GM19351 (cell line): Measurements from ENCODE around the gene CDCA3.

Experiments used
- ATAC-seq: cut with Tn5 transposase; IDR thresholded peaks from one replicate; pipeline ENCODE4 v1.9.1; 2021; ENCODE audit warnings: mild to moderate bottlenecking, moderate library complexity; ENCODE audit not compliant: unreplicated experiment

Gene CDCA3

DNA sequence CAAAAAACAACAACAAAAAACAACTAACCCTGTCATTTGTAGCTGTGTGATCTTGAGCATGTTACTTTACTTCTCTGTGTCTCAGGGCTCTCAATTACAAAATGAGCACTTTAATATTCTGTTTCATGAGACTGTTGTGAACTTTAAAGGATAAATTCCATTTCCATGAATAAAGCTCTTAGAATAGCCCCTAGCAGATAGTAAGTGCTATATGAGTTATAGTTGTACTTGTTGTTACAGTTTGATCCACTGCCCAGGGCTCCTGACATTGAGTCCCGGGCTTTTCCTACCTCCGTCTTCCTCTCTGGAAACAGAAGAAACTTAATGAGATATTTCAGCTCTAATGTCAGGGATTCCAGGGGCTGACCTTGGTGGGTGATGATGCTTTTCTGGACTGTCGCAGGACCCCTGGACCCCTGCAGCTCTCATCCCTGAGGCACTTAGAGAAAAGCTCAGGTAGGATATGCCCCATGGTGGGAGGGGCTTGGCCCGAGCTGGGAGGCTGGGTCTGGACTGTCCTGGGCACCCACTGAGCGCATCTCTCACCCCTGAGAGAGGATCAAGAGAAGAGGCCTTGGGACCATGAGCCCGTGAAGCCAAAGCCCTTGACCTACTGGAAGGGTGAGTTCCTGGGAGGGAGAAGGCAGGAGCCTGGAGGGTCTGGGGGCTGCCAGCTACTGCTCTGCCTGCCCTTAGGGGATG lies 17.7 kb downstream of the CDCA3 start:
- no peak for ATAC-seq

- ATAC-seq: no peak
Measured at GRCh38 chr12:6832125-6832524, 19.0 kb downstream of the CDCA3 start.

DNA sequence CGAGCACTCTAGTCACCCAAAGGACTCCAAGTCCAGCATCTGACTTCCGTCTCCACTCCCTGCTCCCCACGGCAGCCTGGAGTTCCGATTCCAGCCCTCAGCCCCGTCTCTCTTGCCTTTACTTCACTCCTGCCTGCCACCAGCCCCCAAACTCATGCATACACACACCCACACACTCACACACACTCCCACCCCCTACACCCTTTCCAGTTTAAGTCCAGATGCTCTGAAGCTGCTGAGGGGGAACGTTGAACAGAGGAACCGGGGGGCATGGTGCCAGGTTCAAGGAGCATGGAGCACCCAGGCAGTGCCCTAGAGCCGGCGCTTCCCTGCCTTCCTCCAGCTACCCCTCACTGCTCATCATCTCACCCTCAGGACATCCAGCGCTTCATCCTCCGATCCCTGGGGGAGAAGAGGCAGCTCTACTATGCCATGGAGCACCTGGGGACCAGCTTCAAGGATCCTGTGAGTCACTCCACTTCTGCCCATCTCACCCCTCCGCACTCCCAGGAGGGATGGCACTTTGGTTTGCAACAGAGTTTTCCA lies 19.6 kb downstream of the CDCA3 start:
- ATAC-seq: no peak

GRCh38 chr12:6830999-6831398 lies 20.1 kb downstream of the CDCA3 start:
- ATAC-seq: no peak

DNA sequence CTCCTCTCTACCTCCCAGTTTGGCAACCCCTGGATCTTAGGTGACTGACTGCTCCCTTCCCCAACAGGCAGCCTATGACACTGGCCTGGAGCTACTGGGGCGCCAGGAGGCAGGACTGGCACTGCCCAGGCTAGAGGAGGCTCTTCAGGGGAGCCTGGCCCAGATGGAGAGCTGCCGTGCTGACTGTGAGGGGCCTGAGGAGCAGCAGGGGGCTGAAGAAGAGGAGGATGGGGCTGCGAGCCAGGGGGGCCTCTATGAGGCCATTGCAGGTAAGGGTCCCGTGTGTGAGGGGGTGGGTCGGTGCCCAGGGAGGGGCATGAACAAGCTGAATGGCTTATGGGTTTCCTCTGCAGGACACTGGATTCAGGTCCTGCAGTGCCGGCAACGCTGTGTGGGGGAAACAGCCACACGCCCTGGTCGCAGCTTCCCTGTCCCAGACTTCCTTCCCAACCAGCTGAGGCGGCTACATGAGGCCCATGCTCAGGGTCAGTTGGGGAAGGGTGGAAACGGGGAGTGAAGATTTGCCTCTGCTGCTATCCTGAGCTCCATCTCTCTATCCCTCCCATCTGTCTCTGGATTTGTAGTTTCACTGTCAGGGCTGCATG lies 20.7 kb downstream of the CDCA3 start:
- ATAC-seq: no peak

DNA sequence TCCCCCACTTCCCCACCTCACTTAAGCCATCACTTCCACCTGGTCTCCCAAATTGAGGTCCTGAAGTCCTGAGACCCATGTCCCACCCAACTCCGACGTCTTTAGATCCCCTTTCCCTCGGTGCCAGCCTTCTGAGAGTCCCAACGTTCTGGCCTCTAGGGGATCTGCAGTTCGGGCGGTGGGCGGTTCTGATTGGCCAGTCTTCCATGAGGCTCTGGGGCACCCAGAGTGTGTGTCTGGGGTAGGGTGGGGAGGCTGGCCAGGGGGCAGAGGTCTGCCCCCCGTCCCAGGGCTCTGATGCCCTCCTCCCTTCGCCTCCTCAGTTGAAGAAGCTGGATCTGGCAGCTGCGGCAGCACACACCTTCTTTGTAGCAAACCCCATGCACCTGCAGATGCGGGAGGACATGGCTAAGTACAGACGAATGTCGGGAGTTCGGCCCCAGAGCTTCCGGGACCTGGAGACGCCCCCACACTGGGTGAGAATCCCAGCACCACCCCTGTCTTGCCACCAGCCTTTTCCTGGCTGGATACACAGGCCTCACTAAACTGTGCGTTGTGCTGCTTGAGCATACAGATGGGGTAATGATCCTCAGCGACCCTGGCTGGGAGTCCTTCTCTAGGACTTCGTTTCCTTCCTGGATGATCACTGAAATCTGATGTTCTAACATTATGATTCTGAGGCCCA lies 21.4 kb downstream of the CDCA3 start:
- no peak for ATAC-seq

GRCh38 chr12:6828781-6829535 lies 22.1 kb downstream of the CDCA3 start:
- ATAC-seq: no peak

DNA sequence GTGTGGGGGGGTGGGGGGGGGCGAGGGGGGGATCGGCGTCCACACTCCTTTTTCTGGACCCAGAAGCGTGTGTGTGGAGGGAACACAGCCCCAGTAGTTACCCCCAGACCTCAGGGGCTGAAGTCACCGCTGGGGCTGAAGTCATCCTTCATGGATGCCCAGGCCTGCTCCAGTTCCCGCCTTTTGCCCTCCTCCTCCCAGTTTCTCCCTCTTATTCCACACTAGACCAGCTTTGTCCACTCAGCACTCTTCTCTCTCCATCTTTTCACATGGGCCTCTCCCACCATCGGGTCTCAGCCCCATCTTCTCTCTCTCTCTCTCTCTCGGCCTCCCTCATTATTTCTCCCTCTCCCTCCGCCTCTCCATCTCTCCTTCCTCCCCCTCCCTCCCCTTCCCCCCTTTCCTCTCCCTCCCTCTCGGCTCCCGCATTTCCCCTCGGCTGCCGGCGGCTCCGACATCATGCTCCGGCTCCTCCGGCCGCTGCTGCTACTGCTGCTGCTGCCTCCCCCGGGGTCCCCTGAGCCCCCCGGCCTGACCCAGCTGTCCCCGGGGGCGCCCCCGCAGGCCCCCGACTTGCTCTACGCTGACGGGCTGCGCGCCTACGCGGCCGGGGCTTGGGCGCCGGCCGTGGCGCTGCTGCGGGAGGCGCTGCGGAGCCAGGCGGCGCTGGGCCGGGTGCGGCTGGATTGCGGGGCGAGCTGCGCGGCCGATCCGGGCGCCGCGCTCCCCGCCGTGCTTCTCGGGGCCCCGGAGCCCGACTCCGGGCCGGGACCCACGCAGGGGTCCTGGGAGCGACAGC lies 22.9 kb downstream of the CDCA3 start, which contains the start of gene P3H3:
Gene P3H3 (plus strand): TSS at position 426 of the 799 bp plus-strand sequence. CDS start 34 bp downstream, at position 460.
- ATAC-seq: no peak

DNA sequence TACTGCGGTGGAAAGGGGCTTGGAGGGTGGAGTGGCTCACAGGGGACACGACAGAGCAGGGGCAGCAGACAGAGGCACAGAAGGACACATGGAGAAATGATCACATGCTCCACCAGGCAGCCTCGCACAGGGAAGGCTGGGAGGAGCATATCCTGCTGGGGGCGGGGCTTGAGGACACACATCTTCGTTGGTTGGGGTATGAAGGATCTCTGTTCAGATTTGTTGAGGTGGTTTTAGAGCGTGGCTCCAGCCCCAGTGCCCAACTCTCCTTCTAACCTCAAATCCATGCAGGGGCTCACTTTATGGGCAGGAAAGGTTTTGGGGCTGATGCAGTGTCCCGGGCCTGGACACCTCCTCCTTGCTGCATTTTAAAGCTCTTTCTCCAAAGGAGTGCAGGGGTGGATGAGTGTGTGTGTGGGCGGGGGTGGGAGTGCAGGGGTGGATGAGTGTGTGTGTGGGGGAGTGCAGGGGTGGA lies 23.6 kb downstream of the CDCA3 start:
- ATAC-seq: no peak

DNA sequence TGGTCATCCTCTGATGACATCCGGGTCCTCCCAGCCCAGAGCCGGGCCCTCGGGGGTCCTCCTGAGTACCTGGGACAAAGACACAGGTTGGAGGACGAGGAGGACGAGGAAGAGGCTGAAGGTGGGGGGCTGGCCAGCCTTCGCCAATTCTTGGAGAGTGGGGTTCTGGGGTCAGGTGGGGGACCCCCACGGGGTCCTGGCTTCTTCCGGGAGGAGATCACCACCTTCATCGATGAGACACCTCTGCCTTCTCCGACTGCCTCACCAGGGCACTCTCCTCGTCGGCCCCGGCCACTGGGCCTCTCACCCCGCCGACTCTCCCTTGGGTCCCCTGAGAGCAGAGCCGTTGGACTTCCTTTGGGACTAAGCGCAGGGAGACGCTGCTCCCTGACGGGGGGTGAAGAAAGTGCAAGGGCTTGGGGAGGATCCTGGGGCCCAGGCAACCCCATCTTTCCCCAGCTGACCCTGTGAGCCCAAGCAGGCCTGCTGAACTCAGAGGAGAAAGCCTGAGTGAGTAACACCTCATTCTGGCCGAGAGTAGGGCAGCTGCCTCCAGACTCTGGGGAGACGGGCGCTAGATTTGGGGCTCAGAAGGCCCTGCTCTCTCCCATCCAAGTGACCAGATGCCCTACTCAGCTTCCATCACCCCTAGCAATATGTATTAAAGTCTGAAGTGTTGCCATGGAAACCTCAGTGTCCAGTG lies 24.2 kb downstream of the CDCA3 start:
- ATAC-seq: no peak

GRCh38 chr12:6826125-6826733 lies 24.9 kb downstream of the CDCA3 start:
- no peak for ATAC-seq

DNA sequence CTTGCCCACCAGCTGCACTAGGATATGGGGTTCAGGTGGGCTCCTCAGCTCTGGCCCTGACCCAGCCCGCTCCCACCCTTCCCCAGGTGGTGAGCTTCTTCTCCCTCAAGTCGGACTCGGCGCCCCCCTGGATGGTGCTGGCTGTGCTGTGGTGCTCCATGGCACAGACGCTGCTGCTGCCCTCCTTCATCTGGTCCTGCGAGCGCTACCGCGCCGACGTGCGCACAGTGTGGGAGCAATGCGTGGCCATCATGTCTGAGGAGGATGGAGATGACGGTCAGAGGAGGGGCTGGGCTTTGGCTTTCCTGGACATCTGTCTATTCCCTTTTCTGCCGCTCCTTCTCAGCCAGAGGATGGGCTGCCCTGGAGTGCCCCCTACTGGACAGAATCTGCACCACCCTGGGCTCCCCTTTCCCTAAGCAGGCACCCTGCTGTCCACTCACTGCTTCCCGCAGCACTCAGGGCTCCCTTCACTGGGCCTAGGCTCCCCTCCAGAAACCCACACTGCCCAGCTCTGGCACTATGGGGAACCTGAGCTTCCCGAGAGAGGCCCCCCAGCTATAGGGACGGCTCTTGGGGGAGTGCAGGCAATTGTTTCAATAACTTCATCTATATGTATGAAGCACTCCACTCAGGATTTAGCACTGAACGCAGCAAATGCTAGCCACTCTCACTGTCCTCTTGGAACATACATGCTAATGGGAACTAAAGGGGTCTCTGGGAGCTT lies 25.5 kb downstream of the CDCA3 start:
- ATAC-seq: no peak

- no peak for ATAC-seq
Measured at GRCh38 chr12:6824901-6825381, 26.1 kb downstream of the CDCA3 start.

DNA sequence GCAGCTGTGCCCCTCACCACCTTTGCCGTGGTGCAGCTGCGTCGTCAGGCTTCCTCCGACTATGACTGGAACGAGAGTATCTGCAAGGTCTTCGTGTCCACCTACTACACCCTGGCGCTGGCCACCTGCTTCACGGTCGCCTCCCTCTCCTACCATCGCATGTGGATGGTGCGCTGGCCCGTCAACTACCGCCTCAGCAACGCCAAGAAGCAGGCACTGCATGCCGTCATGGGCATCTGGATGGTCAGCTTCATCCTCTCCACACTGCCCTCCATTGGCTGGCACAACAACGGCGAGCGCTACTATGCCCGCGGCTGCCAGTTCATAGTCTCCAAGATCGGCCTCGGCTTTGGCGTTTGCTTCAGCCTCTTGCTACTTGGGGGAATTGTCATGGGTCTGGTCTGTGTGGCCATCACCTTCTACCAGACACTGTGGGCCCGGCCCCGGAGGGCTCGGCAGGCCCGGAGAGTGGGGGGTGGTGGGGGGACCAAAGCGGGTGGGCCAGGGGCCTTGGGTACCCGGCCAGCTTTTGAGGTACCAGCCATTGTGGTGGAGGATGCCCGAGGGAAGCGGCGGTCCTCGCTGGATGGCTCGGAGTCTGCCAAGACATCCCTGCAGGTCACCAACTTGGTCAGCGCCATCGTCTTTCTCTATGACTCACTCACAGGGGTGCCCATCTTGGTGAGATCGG lies 26.9 kb downstream of the CDCA3 start:
- ATAC-seq: no peak

GRCh38 chr12:6823182-6824084 lies 27.7 kb downstream of the CDCA3 start:
- ATAC-seq: no peak

GRCh38 chr12:6822426-6823135 lies 28.5 kb downstream of the CDCA3 start:
- ATAC-seq: no peak
